TTC549 (cell line): ENCODE results near the gene SLC27A5.
A peak's percentile ranks its signal among the peaks of the same experiment; 100 is the strongest.
"Not testable (repeated sequence)": the region's sequence is repeated elsewhere in the genome, so short reads cannot be mapped to it uniquely, and the experiment has no call there.

ENCODE experiments used
- FAIRE-seq: peaks from 2 replicates; lab custom pipeline; 2012; peaks lifted over from hg19 to GRCh38; lab: Jason Lieb, UNC

Gene SLC27A5

GRCh38 chr19:58468216-58468839 is 43.5 kb downstream of the SLC27A5 start:
- FAIRE-seq = no peak

- FAIRE-seq = peak; percentile 82
These were observed 44.8 kb downstream of the SLC27A5 start, which contains the start of gene ZNF324 for GRCh38 chr19:58466760-58467589. Gene ZNF324 (plus strand): TSS chr19:58467080. CDS start chr19:58469186, 2,106 bp downstream.

- no peak for FAIRE-seq
These were observed 45.6 kb downstream of the SLC27A5 start for GRCh38 chr19:58466089-58466759.

GRCh38 chr19:58460039-58460438 is 51.8 kb downstream of the SLC27A5 start:
- FAIRE-seq = no peak

GRCh38 chr19:58456111-58456510 is 55.7 kb downstream of the SLC27A5 start:
- FAIRE-seq = no peak

GRCh38 chr19:58455306-58455705 is 56.5 kb downstream of the SLC27A5 start:
- no peak for FAIRE-seq

GRCh38 chr19:58453743-58454142 is 58.0 kb downstream of the SLC27A5 start:
- FAIRE-seq = no peak

- no peak for FAIRE-seq
These were observed 60.3 kb downstream of the SLC27A5 start, which contains the start of gene ZNF324B for GRCh38 chr19:58451358-58452101. Gene ZNF324B (plus strand): TSS chr19:58451622. CDS start chr19:58453702, 2,080 bp downstream.

GRCh38 chr19:58450856-58451357 is 60.9 kb downstream of the SLC27A5 start:
- no peak for FAIRE-seq

- FAIRE-seq = not testable (repeated sequence)
These were observed 61.8 kb downstream of the SLC27A5 start for GRCh38 chr19:58449980-58450379.

- not testable (repeated sequence) for FAIRE-seq
These were observed 62.9 kb downstream of the SLC27A5 start for GRCh38 chr19:58448860-58449259.
